KMS-11 (cell line): Measurements from ENCODE around the gene KDM7A.

Source experiments
- H2AFZ ChIP-seq: fragments of 200-600 bp; sonication (generic); 2 replicates; pipeline ENCODE4 v1.6.1; 2016; ENCODE audit warnings: antibody characterized with exemption, mixed run types, low read depth
- H3K27ac ChIP-seq: fragments of 200-600 bp; sonication (generic); 2 replicates; pipeline ENCODE4 v1.6.1; 2016; ENCODE audit warnings: mild to moderate bottlenecking, mixed run types
- H3K27me3 ChIP-seq: fragments of 200-600 bp; sonication (generic); 2 replicates; pipeline ENCODE4 v1.6.1; 2017; ENCODE audit warnings: mild to moderate bottlenecking, low read depth, mixed run types, moderate library complexity; ENCODE audit not compliant: insufficient read depth
- H3K36me3 ChIP-seq: fragments of 200-600 bp; sonication (generic); 2 replicates; pipeline ENCODE4 v1.6.1; 2017; ENCODE audit warnings: mild to moderate bottlenecking, mixed run types; ENCODE audit not compliant: insufficient read depth
- H3K4me1 ChIP-seq: fragments of 200-600 bp; sonication (generic); 2 replicates; pipeline ENCODE4 v1.6.1; 2016; ENCODE audit warnings: mild to moderate bottlenecking, low read depth, mixed run types; ENCODE audit not compliant: poor library complexity, severe bottlenecking
- H3K4me2 ChIP-seq: fragments of 200-600 bp; sonication (generic); 2 replicates; pipeline ENCODE4 v1.7.0; 2016; ENCODE audit warnings: mild to moderate bottlenecking, mixed run types
- H3K4me3 ChIP-seq: fragments of 200-600 bp; sonication (generic); IDR thresholded peaks from 2 replicates; pipeline ENCODE4 v1.6.1; 2017; ENCODE audit warnings: low read depth, low read length, mixed read lengths; ENCODE audit not compliant: insufficient read depth
- H3K79me2 ChIP-seq: fragments of 200-600 bp; sonication (generic); 2 replicates; pipeline ENCODE4 v1.6.1; 2016; ENCODE audit warnings: low read depth, mixed run types; ENCODE audit not compliant: insufficient read depth
- H3K9ac ChIP-seq: fragments of 200-600 bp; sonication (generic); 2 replicates; pipeline ENCODE4 v1.6.1; 2016; ENCODE audit warnings: mild to moderate bottlenecking, mixed run types
- H4K20me1 ChIP-seq: fragments of 200-600 bp; sonication (generic); 2 replicates; pipeline ENCODE4 v1.6.1; 2016; ENCODE audit warnings: mild to moderate bottlenecking, mixed run types; ENCODE audit not compliant: insufficient read depth
- CTCF ChIP-seq: fragments of 200-600 bp; sonication (generic); conservative IDR thresholded peaks from 2 replicates; pipeline ENCODE4 v1.6.1; 2017; ENCODE audit warnings: low read depth, mild to moderate bottlenecking, antibody characterized with exemption, low read length, moderate library complexity, mixed read lengths

The KDM7A gene

GRCh38 chr7:140096459-140096858 is 80.3 kb downstream of the KDM7A start:
- no peak overlapping the region for H3K9ac ChIP-seq
- H3K27ac ChIP-seq: no peak overlapping the region
- no peaks in the 10 kb centered on the region for H3K79me2 ChIP-seq
- no peaks in the 10 kb centered on the region for H3K36me3 ChIP-seq
- H2AFZ ChIP-seq: no peak overlapping the region
- H3K4me3 ChIP-seq: no peak overlapping the region
- no peaks in the 10 kb centered on the region for H3K27me3 ChIP-seq
- no peaks in the 10 kb centered on the region for H4K20me1 ChIP-seq
- H3K4me2 ChIP-seq: no peak overlapping the region
- no peak for TF ChIP-seq CTCF
- no peaks in the 10 kb centered on the region for H3K4me1 ChIP-seq

GRCh38 chr7:140093375-140093774 is 83.4 kb downstream of the KDM7A start:
- Histone ChIP-seq H4K20me1 (no peaks in the 10 kb centered on the region), H3K27me3 (no peaks in the 10 kb centered on the region), H3K9ac (no peak overlapping the region), H3K79me2 (no peaks in the 10 kb centered on the region), H2AFZ (no peak overlapping the region), H3K36me3 (no peaks in the 10 kb centered on the region), H3K4me1 (peaks cover 2% of the 10 kb centered on the region), H3K27ac (no peak overlapping the region), H3K4me3 (no peak overlapping the region), H3K4me2 (no peak overlapping the region)
- TF ChIP-seq CTCF: no peak

GRCh38 chr7:140085447-140085846 is 91.3 kb downstream of the KDM7A start:
- Histone ChIP-seq H4K20me1 (no peaks in the 10 kb centered on the region), H3K27me3 (no peaks in the 10 kb centered on the region), H3K27ac (no peak overlapping the region), H3K4me1 (peaks cover 13% of the 10 kb centered on the region), H3K79me2 (no peaks in the 10 kb centered on the region), H3K9ac (no peak overlapping the region), H3K36me3 (no peaks in the 10 kb centered on the region), H2AFZ (no peak overlapping the region), H3K4me3 (no peak overlapping the region), H3K4me2 (no peak overlapping the region)
- TF ChIP-seq CTCF: no peak

- Histone ChIP-seq H3K79me2 (no peaks in the 10 kb centered on the region), H3K4me1 (peaks cover 13% of the 10 kb centered on the region), H2AFZ (no peak overlapping the region), H3K4me2 (no peak overlapping the region), H3K36me3 (no peaks in the 10 kb centered on the region), H3K4me3 (no peak overlapping the region), H3K27me3 (no peaks in the 10 kb centered on the region), H3K27ac (no peak overlapping the region), H3K9ac (no peak overlapping the region), H4K20me1 (no peaks in the 10 kb centered on the region)
- TF ChIP-seq CTCF: no peak
Observed at GRCh38 chr7:140084972-140085371, 91.8 kb downstream of the KDM7A start.
